Cardiac muscle cell (in vitro differentiated cells and primary cell): ENCODE results near the gene RNH1. TPM values are rescaled to one million over a fixed set of nuclear protein-coding genes. Genes with fewer than 3 reads are reported as not detected.

Source experiments
- DNase-seq, 2 donors: peaks; one replicate each; pipeline versions ENCODE4 v3.0.0 to v3.0.0-alpha.2; 2010 to 2017; ENCODE audit warnings: low read depth in 1 of 2, low spot score in 1 of 2
- H3K27ac ChIP-seq: fragments of 200-600 bp; sonication (generic); 2 replicates; pipeline ENCODE4 v1.5.1; 2016
- H3K27me3 ChIP-seq: fragments of 200-600 bp; sonication (generic); 2 replicates; pipeline ENCODE4 v1.6.0; 2016; ENCODE audit warnings: control low read depth
- H3K36me3 ChIP-seq: fragments of 200-600 bp; sonication (generic); 2 replicates; pipeline ENCODE4 v1.5.1; 2016; ENCODE audit warnings: control low read depth
- H3K4me1 ChIP-seq: fragments of 200-600 bp; sonication (generic); 2 replicates; pipeline ENCODE4 v1.8.1; 2017; ENCODE audit warnings: low read depth, mild to moderate bottlenecking, mixed run types
- H3K4me3 ChIP-seq: fragments of 200-600 bp; sonication (generic); 2 replicates; pipeline ENCODE4 v1.5.1; 2016; ENCODE audit warnings: mild to moderate bottlenecking
- H3K9me3 ChIP-seq: fragments of 200-600 bp; sonication (generic); 2 replicates; pipeline ENCODE4 v1.5.1; 2017; ENCODE audit warnings: low read depth, mild to moderate bottlenecking, control low read depth
- CTCF ChIP-seq: IDR thresholded peaks from 2 replicates; pipeline ENCODE4 v1.5.1; 2012; ENCODE audit warnings: low read depth, mild to moderate bottlenecking, low read length
- polyA plus RNA-seq: library from polyadenylated mRNA; unstranded; fragments of >200 nt; fragmentation: Nextera tagmentation; extraction: Ambion mirVana; gene quantifications from 2 replicates; pipeline ENCODE4 v1.2.1, GENCODE V29; 2016
- total RNA-seq: library from RNA; depleted of rRNA; stranded (reverse); fragments of >200 nt; gene quantifications from 2 replicates; pipeline ENCODE4 v1.2.3, GENCODE V29; 2016

Gene RNH1
- total and polyA plus RNA-seq, 2 experiments from 2014 or later, result 149 to 176 TPM

GRCh38 chr11:454043-454442 lies 53.0 kb downstream of the RNH1 start:
- DNase-seq, result no peak
- no peaks in the 10 kb centered on the region for H3K36me3 ChIP-seq
- TF ChIP-seq CTCF, result no peak

GRCh38 chr11:453564-453963 lies 53.5 kb downstream of the RNH1 start:
- no peak for TF ChIP-seq CTCF
- Histone ChIP-seq H3K36me3 (no peaks in the 10 kb centered on the region), H3K9me3 (no peaks in the 10 kb centered on the region), H3K27ac (peak overlapping the region; percentile 42), H3K4me3 (no peak overlapping the region), H3K27me3 (no peaks in the 10 kb centered on the region), H3K4me1 (peaks cover 17% of the 10 kb centered on the region)
- DNase-seq, result no peak

More at GRCh38 chr11:454043-454442, 53.0 kb downstream of the RNH1 start:
- no peak overlapping the region for H3K4me3 ChIP-seq
- peak overlapping the region; percentile 42 for H3K27ac ChIP-seq
- no peaks in the 10 kb centered on the region for H3K9me3 ChIP-seq
- H3K4me1 ChIP-seq, result peaks cover 12% of the 10 kb centered on the region
- no peaks in the 10 kb centered on the region for H3K27me3 ChIP-seq

GRCh38 chr11:452916-453527 lies 54.0 kb downstream of the RNH1 start:
- H3K27me3 ChIP-seq, result no peaks in the 10 kb centered on the region
- H3K36me3 ChIP-seq, result no peaks in the 10 kb centered on the region
- DNase-seq, result no peak
- TF ChIP-seq CTCF, result no peak
- no peak overlapping the region for H3K4me3 ChIP-seq
- peaks cover 18% of the 10 kb centered on the region for H3K4me1 ChIP-seq
- no peaks in the 10 kb centered on the region for H3K9me3 ChIP-seq
- peak overlapping the region; percentile 42 for H3K27ac ChIP-seq

GRCh38 chr11:452203-452744 lies 54.8 kb downstream of the RNH1 start:
- DNase-seq, result no peak
- H3K27ac ChIP-seq, result no peak overlapping the region
- H3K27me3 ChIP-seq, result no peaks in the 10 kb centered on the region
- no peak for TF ChIP-seq CTCF
- H3K9me3 ChIP-seq, result no peaks in the 10 kb centered on the region
- no peaks in the 10 kb centered on the region for H3K36me3 ChIP-seq
- no peak overlapping the region for H3K4me3 ChIP-seq
- peaks cover 18% of the 10 kb centered on the region for H3K4me1 ChIP-seq

GRCh38 chr11:451738-452137 lies 55.3 kb downstream of the RNH1 start:
- peaks cover 18% of the 10 kb centered on the region for H3K4me1 ChIP-seq
- H3K27ac ChIP-seq, result no peak overlapping the region
- H3K9me3 ChIP-seq, result no peaks in the 10 kb centered on the region
- no peaks in the 10 kb centered on the region for H3K27me3 ChIP-seq
- no peaks in the 10 kb centered on the region for H3K36me3 ChIP-seq
- DNase-seq, result no peak
- H3K4me3 ChIP-seq, result no peak overlapping the region
- no peak for TF ChIP-seq CTCF
